Erythroblast (primary cell): ENCODE data around the gene AP1M2.

ENCODE experiments used
- GATA1 ChIP-seq: IDR thresholded peaks from 2 replicates; pipeline ENCODE4 v1.6.1; 2011; ENCODE audit warnings: low read depth, mild to moderate bottlenecking, control low read depth, low read length, moderate library complexity
- POLR2A ChIP-seq: IDR thresholded peaks from 2 replicates; pipeline ENCODE4 v1.6.1; 2011; ENCODE audit warnings: mild to moderate bottlenecking, low read length

GRCh38 chr19:10525636-10526035 is 61.5 kb downstream of the AP1M2 start:
- no peak for TF ChIP-seq POLR2A
- TF ChIP-seq GATA1, result no peak
